Activated CD4-positive, CD25-positive, alpha-beta regulatory T cell treated with anti-CD3 and anti-CD28 coated beads, Interleukin-2, amount 50 U/mL, for 72 hours (primary cell): ENCODE data around the gene BBOX1.
"Not testable (repeated sequence)": the region's sequence is repeated elsewhere in the genome, so short reads cannot be mapped to it uniquely, and the experiment has no call there.

Experiments
- DNase-seq: peaks from one replicate; pipeline ENCODE4 v3.0.0; 2021

The BBOX1 gene

GRCh38 chr11:27040302-27041115 lies at the start of gene BBOX1:
Gene BBOX1, plus strand, starts transcription at chr11:27040815. Its CDS starts 14,616 bp downstream, at chr11:27055431.
- DNase-seq = no peak

GRCh38 chr11:26992031-26992541 lies 48.5 kb upstream of the BBOX1 start:
- DNase-seq = no peak

GRCh38 chr11:26993965-26994457 lies 46.6 kb upstream of the BBOX1 start, which contains the start of gene FIBIN:
Gene FIBIN, plus strand, starts transcription at chr11:26994112. Its CDS starts 415 bp downstream, at chr11:26994527.
- no peak for DNase-seq

- no peak for DNase-seq
Observed at GRCh38 chr11:26994631-26995095, 46.0 kb upstream of the BBOX1 start.

GRCh38 chr11:26995701-26996460 lies 44.7 kb upstream of the BBOX1 start:
- no peak for DNase-seq

- no peak for DNase-seq
Observed at GRCh38 chr11:26997378-26997777, 43.2 kb upstream of the BBOX1 start.

GRCh38 chr11:27001136-27001730 lies 39.4 kb upstream of the BBOX1 start:
- not testable (repeated sequence) for DNase-seq

GRCh38 chr11:27002431-27002830 lies 38.2 kb upstream of the BBOX1 start:
- no peak for DNase-seq

GRCh38 chr11:27002838-27003237 lies 37.8 kb upstream of the BBOX1 start:
- DNase-seq = no peak

- no peak for DNase-seq
Observed at GRCh38 chr11:27004103-27004502, 36.5 kb upstream of the BBOX1 start.

- no peak for DNase-seq
Observed at GRCh38 chr11:27008811-27009535, 31.6 kb upstream of the BBOX1 start.

- no peak for DNase-seq
Observed at GRCh38 chr11:27011560-27012233, 28.9 kb upstream of the BBOX1 start.

GRCh38 chr11:27012234-27012921 lies 28.2 kb upstream of the BBOX1 start:
- DNase-seq = no peak

GRCh38 chr11:27013781-27014361 lies 26.7 kb upstream of the BBOX1 start:
- no peak for DNase-seq

GRCh38 chr11:27018902-27019529 lies 21.6 kb upstream of the BBOX1 start:
- DNase-seq = no peak

- no peak for DNase-seq
Observed at GRCh38 chr11:27020751-27021150, 19.9 kb upstream of the BBOX1 start.

GRCh38 chr11:27022659-27023251 lies 17.9 kb upstream of the BBOX1 start:
- DNase-seq = no peak

GRCh38 chr11:27024865-27025264 lies 15.8 kb upstream of the BBOX1 start:
- DNase-seq = no peak

- DNase-seq = no peak
Observed at GRCh38 chr11:27025312-27025955, 15.2 kb upstream of the BBOX1 start.
